Measurements from ENCODE around the gene DNAI1.

GRCh38 chr9:34566972-34567371 is 108.4 kb downstream of the DNAI1 start:
- TF ChIP-seq CTCF (conservative IDR thresholded peaks at IDR 0.05 in 1 of 2, IDR thresholded peaks at IDR 0.05 in 1 of 2; ENCODE audit: extremely low read depth in 1 of 2, insufficient read depth in 1 of 2, low read depth in 1 of 2, low read length in 2 of 2) (no peak), EZH2 (IDR thresholded peaks at IDR 0.05; ENCODE audit: borderline replicate concordance, low read length) (no peak)
